ENCODE measurements around the gene TNFRSF12A.
A peak's percentile ranks its signal among the peaks of the same experiment; 100 is the strongest.
"Not testable (repeated sequence)": the region's sequence is repeated elsewhere in the genome, so short reads cannot be mapped to it uniquely, and the experiment has no call there.

The TNFRSF12A gene

DNA sequence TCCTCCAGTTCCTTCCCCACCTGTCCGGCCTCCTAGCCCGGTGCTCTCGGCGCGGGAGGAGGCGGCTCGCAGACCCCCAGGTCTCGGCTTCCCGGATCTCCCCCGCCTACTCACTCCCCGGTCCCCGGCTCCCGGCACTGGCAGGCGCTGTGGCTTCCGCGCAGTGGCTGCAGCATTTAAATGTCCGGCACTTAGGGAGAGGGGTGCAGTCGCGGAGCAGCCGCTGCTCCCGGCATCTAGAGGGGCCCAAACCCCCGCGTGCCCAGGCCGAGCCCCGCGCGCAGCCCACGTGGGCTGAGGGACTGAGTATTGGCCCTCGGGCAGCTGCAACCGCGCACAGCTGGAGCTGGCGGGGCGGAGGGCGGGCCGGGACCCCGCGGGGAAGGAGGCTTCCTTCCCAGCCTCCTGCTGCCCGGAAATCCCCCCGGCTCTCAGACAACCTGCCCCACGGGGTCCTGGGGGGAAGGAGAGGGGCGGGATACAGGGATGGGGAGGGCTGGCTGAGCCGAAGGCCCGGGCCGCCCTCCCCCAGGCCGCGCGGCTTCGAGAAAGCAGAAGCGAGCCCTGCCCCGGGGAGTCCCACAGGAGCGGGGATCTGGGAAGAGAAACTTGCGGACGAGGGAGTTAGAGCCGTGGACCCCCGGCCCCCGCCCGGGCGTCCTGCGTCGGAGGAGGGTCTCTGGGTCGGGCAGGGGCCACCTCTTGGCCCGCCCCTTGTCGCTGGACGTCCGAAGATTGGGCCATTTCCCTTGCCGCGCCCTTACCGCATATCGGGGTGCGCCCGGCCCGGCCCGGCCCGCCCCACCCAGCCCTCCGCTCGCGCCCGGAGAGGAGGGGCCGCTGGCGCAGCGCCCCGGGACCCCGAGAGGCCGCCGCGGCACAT is 25.8 kb downstream of the TNFRSF12A start, which contains the start of gene MMP25:
MMP25 (plus strand) TSS at position 804 of the 883 bp plus-strand sequence. CDS start 357 bp downstream, outside the sequence.
- no peak for DNase-seq (ENCODE audit: low read depth in 3 of 3, low spot score in 1 of 3)

DNA sequence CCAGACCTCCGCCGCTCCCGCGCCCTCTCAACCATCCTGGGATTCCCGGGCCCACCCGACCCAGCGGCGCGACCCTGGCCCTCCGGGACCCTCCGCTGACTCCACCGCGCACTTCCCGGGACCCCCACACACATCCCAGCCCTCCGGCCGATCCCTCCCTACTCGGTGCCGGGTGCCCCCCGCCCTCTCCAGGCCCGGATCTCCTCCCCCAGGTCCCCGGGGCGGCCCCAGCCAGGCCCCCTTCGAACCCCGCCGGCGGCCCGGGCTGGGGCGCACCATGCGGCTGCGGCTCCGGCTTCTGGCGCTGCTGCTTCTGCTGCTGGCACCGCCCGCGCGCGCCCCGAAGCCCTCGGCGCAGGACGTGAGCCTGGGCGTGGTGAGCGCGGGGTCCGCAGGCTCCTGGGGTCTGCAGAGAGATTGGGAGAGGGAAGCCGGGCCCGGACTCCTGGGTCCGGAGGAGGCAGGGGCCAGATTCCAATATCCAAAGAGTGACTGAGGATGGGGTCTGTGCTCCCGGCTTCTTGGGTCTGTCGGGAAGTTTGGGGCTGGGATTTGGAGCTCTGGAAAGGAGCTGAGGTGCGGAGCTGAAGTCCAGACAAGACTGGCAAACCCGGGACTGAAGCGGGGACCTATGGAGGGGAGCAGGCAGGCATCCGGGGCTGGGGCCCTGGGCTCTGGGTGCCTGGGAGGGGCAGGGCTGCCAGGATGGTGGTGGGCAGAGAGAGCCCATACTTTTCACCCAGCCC is 26.6 kb downstream of the TNFRSF12A start:
- no peak for DNase-seq (ENCODE audit: low read depth in 3 of 3, low spot score in 1 of 3)

DNA sequence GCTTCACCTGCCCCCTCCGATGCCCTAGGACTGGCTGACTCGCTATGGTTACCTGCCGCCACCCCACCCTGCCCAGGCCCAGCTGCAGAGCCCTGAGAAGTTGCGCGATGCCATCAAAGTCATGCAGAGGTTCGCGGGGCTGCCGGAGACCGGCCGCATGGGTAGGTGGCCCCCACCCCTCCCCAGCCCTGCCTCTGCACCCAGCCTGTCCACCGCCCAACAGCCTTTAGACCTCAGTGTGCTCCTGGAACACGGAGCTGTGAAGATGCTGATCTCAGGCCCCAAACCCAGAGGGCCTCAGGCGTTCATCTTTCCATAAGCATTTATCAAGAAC is 27.2 kb downstream of the TNFRSF12A start:
- no peak for DNase-seq (ENCODE audit: low read depth in 3 of 3, low spot score in 1 of 3)

DNA sequence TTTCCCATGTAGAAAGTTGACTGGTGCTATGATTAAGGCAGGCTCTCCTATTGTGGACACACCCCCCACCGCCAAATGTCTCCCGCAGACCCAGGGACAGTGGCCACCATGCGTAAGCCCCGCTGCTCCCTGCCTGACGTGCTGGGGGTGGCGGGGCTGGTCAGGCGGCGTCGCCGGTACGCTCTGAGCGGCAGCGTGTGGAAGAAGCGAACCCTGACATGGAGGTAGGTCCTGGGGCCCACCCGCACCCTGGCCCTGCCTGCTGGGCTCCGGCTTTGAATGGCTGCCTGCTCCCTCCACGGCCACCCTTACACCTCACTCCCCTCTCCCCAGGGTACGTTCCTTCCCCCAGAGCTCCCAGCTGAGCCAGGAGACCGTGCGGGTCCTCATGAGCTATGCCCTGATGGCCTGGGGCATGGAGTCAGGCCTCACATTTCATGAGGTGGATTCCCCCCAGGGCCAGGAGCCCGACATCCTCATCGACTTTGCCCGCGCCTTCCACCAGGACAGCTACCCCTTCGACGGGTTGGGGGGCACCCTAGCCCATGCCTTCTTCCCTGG is 29.8 kb downstream of the TNFRSF12A start:
- no peak for DNase-seq (ENCODE audit: low read depth in 3 of 3, low spot score in 1 of 3)

DNA sequence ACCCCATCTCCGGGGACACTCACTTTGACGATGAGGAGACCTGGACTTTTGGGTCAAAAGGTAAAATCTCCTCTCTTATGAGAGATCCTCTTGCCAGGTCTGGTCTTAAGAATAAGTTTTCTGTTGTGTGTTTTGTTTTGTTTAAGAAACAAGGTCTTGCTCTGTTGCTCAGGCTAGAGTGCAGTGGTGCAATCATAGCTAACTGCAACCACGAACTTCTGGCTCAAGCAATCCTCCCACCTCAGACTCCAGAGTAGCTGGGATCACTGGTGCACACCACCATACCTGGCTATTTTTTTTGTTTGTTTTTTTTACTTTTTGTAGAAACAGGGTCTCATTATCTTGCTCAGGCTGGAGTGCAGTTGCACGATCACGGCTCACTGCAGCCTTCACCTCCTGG is 30.3 kb downstream of the TNFRSF12A start:
- no peak for DNase-seq (ENCODE audit: low read depth in 3 of 3, low spot score in 1 of 3)

DNA sequence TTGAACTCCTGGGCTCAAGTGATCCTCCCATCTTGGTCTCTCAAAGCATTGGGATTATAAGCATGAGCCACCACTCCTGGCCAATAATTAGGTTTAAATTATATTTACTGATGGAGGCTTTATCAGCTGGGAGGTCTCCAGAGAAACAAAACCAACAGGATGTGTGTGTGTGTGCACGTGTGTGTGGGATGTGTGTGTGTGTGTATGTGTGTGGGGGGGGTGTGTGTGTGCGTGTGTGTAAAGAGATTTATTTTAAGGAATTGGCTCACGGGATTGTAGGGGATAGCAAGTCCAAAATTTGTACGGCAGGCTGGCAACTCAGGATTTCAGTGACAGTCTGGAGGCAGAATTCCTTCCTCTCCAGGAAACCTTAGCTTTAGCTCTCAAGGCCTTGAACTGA is 30.8 kb downstream of the TNFRSF12A start:
- no peak for DNase-seq (ENCODE audit: low read depth in 3 of 3, low spot score in 1 of 3)

DNA sequence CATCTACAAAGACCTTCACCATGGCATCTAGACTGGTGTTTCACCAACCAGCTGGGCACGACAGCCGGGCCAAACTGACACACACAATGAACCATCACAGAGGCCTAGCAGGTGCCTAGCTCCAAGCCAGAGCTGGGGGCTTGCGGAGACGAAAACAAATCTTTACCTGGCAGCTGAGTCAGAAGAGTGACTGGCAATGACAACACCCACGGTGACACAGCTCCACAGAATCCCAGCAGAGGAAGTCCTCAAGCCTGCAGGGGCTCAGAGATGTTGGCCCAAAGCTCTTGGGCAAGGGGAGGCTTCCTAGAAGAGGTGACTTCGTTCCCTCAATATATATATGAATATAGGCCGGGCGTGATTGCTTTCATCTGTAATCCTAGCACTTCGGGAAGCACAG is 31.3 kb downstream of the TNFRSF12A start:
- no peak for DNase-seq (ENCODE audit: low read depth in 3 of 3, low spot score in 1 of 3)

DNA sequence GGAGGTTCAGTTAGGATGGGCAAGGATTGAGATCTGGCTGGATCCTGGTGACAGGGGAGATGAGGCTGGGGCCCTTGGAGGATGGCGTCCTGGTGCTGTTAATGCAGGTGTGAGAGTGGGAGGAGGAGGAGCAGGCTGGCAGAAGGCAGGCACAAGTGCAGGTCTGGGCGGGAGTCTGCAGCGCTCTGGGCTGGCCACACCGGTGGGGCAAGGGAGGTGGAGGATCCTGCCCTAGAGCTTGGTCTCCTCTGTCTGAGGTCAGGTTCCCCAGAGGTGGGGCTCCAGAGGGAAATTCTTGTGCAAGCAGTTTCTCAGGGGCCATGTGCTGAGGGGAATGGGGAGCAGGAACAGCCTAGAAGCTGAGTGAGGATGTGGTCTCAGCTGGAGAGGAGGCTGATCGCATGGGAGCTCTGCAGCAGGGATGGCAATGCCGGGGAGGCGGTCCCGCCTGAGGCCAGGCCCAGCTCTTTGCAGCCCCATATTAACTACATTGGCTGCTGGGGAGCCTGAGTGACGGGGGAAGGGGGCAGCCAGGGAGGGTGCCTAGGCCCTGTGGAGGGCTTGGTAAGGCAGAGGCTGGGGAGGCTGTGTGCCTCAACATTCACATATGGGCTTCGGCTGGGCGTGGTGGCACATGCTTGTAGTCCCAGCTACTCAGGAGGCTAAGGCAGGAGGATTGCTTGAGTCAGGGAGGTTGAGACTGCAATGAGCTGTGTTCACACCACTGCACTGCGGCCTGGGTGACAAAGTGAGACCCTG is 32.6 kb downstream of the TNFRSF12A start:
- not testable (repeated sequence) for DNase-seq (ENCODE audit: low read depth in 3 of 3, low spot score in 1 of 3)

DNA sequence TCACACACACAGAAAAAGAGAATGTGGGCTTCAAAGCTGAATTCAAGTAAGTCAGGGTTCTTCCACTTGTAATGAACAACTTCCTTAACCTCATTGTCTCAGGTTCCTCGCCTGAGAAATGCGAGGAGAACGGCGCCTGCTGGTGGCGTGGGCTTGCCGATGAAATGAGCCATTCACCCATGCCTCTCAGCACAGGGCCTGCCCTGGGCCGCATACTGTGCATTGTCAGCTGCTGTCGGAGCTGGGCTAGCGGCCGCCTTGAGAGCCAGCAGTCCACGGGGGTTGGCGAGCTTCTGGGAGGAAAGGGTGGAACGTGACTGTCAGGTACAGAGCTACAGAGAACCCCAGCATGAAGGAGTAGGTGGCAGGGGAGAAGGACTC is 33.2 kb downstream of the TNFRSF12A start:
- not testable (repeated sequence) for DNase-seq (ENCODE audit: low read depth in 3 of 3, low spot score in 1 of 3)

DNA sequence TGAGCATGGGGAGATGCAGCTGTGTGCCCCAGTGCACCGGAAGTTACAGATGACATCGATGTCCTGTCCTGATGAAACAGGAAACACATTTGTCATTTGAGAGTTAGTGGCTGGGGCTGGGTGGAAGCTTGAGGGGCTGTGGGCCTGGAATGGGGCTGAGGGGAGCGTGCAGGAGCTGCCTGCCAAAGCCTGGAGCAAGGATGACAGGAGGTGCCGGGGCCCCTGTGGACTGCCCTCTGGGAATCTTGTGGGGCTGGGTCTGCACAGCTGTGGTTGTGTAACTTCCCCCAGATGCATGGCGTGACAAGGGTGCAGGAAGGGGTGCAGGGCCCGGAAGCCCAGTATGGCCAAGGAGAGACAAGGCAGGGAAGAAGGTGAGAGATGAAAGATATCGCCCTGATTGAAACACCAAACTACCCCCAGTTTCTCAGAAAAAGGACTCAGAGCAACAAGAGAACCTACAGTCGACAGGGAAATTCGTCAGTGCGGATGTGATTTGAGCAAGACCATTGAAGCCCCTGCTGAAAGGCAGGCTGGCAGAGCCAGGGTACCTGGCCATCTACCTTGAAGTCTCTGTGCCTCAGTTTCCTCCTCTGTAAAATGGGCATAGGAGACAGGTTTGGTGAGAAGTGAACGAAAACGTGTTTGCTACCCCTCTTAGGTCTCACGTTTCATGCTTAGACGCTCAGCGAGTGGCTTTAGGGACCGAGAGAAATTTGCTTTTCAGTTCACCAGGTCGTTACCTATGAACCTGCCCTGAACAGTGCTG is 35.0 kb downstream of the TNFRSF12A start:
- no peak for DNase-seq (ENCODE audit: low read depth in 3 of 3, low spot score in 1 of 3)

DNA sequence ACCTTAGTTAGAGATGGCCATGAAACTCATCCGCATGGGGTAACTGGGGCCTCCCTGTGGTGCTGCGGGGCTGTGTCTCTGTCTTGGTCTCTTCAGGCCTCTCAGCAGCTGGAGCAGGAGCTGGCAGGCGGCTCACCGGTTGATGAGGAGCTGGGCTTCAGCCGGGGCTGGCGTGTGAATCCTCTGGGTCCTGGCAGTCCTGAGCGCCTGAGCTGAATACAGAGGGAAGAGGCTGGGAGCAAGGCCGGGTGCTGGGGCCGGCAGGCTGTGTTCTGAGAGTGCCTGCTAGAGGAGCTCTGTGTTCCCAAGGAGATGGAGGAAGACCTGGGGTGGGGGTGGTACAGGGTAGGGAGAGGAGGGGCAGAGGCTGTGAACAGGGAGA is 35.6 kb downstream of the TNFRSF12A start:
- not testable (repeated sequence) for DNase-seq (ENCODE audit: low read depth in 3 of 3, low spot score in 1 of 3)

DNA sequence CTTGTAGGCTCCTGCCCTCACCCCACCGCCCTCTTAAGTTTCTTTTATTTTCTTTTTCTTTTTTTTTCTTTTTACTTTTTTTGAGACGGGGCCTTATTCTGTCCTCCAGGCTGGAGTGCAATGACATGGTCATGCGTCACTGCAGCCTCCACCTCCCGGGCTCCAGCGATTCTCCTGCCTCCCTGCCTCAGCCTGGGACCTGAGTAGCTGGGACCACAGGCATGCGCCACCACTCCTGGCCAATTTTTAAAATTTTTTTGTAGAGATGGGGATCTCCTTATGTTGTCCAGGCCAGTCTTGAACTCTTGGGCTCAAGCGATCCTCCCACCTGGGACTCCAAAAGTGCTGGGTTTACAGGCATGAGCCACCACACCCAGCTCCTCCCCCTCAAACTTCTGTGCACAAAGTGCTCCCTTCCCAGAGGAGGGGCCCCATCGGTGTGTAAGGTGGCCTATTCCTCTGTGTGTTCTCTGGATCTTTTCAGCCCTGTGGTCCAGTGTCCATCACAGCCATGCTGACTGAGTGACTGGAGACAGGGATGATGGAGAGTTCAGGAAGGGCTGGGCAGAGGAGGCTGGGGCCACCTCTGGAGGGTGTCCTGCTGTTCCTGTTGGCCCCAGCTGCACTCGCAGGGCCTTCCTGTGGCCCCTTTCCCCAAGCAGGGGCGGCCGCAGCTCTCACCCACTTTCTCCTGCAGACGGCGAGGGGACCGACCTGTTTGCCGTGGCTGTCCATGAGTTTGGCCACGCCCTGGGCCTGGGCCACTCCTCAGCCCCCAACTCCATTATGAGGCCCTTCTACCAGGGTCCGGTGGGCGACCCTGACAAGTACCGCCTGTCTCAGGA is 36.4 kb downstream of the TNFRSF12A start:
- DNase-seq (ENCODE audit: low read depth in 3 of 3, low spot score in 1 of 3), result no peak

DNA sequence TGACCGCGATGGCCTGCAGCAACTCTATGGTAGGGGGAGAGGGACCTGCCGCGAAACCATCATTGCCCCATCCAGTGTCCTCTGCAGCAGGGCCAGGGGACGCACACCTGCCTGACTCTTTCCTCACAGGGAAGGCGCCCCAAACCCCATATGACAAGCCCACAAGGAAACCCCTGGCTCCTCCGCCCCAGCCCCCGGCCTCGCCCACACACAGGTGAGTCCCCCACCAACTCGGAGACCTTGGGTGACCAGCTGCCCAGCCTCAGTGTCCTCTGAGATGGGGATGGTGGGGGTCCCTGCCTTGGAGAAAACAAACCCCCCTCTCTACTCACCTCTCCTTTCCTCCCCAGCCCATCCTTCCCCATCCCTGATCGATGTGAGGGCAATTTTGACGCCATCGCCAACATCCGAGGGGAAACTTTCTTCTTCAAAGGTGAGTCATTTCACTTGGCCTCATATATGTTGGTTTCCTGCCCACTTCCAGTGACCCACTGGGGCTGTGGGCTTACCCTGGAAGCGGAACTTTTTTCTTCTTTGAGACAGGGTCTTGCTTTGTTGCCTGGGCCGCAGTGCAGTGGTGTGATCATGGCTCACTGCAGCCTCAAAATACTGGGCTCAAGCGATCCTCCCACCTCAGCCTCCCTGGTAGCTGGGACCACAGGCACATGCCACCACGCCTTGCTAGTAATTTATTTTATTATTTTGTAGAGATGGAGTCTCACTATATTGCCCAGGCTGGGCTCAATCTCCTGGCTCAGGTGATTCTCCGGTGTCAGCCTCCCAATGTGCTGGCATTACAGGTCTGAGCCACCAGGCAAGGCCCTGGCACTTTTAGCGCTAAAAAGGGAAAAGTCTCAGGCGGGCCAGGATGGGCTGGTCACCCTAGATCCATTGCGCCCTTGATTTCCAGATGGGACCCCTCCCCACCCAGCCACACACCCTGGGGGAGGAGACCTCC is 37.3 kb downstream of the TNFRSF12A start:
- DNase-seq (ENCODE audit: low read depth in 3 of 3, low spot score in 1 of 3), result no peak

DNA sequence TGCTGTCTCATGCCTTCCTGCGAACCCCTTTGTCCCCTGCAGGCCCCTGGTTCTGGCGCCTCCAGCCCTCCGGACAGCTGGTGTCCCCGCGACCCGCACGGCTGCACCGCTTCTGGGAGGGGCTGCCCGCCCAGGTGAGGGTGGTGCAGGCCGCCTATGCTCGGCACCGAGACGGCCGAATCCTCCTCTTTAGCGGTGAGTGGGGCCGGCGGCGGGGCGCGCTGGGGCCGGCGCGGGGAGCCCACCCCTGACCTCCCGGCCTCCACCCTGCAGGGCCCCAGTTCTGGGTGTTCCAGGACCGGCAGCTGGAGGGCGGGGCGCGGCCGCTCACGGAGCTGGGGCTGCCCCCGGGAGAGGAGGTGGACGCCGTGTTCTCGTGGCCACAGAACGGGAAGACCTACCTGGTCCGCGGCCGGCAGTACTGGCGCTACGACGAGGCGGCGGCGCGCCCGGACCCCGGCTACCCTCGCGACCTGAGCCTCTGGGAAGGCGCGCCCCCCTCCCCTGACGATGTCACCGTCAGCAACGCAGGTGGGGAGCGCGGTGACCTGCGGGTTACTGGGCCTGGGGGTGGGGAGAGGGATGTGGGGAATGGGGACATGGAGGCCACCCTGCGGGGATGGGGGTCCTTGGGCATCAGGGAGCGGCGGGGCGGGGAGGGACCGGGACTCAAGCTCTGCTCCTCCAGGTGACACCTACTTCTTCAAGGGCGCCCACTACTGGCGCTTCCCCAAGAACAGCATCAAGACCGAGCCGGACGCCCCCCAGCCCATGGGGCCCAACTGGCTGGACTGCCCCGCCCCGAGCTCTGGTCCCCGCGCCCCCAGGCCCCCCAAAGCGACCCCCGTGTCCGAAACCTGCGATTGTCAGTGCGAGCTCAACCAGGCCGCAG is 38.2 kb downstream of the TNFRSF12A start:
- peak in 1 of 3 donors; percentile 28 for DNase-seq (ENCODE audit: low read depth in 3 of 3, low spot score in 1 of 3)

DNA sequence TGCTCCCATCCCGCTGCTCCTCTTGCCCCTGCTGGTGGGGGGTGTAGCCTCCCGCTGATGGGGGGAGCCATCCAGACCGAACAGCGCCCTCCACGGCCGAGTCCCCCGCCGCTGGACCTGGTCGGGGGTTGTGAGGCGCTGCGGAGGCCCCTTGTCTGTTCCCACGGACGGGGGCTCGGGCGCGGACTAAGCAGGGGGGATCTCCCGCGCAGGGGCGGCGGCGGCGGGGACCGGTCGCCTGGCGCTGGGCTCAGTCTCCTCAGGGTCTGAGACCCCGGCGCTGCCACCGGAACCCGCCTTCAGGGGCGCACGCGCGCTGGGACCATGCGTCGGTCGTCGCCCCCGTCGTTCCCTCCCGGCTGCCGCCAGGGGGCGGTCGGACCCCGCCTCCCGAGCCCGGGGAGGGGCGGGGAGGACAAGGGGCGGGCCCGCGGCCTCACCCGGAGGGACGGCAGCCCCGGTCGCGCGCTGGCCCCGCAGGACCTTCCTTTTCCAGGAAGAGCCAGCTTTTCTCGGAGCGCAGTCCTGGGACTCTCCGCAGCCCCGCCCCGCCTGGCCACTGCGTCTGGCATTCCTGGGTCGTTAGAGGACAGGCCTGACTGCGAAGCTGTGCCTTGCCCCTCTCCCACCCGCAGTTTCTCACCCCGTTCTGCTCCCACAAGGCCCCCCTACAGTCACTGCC is 39.0 kb downstream of the TNFRSF12A start:
- DNase-seq (ENCODE audit: low read depth in 3 of 3, low spot score in 1 of 3), result peak; percentile 67 to 82 (median 81)

DNA sequence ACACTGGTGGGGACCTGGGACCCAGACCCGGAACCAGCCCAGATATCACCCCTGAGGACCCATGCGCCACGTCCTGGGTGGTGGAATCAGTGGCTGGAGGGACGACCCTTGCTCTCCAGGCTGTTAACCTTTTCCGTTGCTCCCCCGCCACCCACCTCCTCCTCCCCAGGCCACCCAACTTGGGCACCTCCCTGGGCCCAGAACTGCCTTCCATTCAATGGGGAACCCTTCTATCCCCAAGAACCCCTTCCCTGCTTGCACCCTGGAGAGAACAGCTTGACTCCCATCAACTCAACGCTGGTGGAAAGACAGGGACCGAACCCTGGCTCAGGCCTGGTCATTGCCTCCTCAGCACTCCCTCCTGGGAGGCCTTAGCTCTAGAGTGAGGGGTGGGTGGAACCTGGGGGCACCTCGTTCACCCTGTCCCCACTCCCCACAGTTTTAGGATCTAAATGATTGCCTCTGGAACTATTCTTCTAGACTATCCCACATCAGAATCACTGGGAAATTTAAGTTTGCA is 39.6 kb downstream of the TNFRSF12A start:
- DNase-seq (ENCODE audit: low read depth in 3 of 3, low spot score in 1 of 3), result no peak

Measured in stimulated activated CD4-positive, alpha-beta T cell treated with anti-CD3 and anti-CD28 coated beads, TNF-alpha, amount 100 ng/mL, for 1 hour (primary cell).